HepG2 (cell line): Measurements from ENCODE around the gene EIF1AD. TPM values are rescaled to one million over a fixed set of nuclear protein-coding genes. Genes with fewer than 3 reads are reported as not detected.

Experiments
- ATAC-seq: fragments of 200-7000 bp; cut with Tn5 transposase; 3 replicates; pipeline ENCODE4 v1.9.1; 2020; ENCODE audit warnings: mild to moderate bottlenecking, moderate library complexity
- BruUV-seq: library from RNA; stranded (reverse); fragments of 400-500 nt; replicated peaks from 2 replicates; lab custom pipeline; 2021; lab: Mats Ljungman, UMichigan
- CTCF ChIA-PET: fragments of 300-600 bp; formaldehyde crosslinking; extraction: SDS; loops from one replicate; lab custom pipeline; 2021; ENCODE audit warnings: low total read pairs, inconsistent platforms, low intra/inter-chr PET ratio; lab: Yijun Ruan, JAX
- POLR2A ChIA-PET: fragments of 350-600 bp; sonication (Branson Sonifier 250); formaldehyde crosslinking; loops from one replicate; lab custom pipeline; 2020; ENCODE audit warnings: antibody characterized with exemption, inconsistent platforms; lab: Yijun Ruan, JAX
- DNase-seq: peaks from one replicate; pipeline ENCODE4 v3.0.0-alpha.2; 2015; ENCODE audit warnings: low spot score
- FAIRE-seq: peaks from 3 replicates; lab custom pipeline; 2011; peaks lifted over from hg19 to GRCh38; lab: Jason Lieb, UNC
- H2AFZ ChIP-seq: one replicate; pipeline ENCODE4 v1.6.1; 2011; ENCODE audit warnings: low read length, inconsistent platforms
- H3K27ac ChIP-seq: fragments of 300-600 bp; 3 replicates; pipeline ENCODE4 v1.8.0; 2011; ENCODE audit warnings: mixed run types, mild to moderate bottlenecking, mixed read lengths, low read length, inconsistent platforms; ENCODE audit not compliant: insufficient read depth; ENCODE audit errors: extremely low read length
- H3K27me3 ChIP-seq, 2 experiments: fragments of 200-600 bp in 1 of 2; 2 replicates in 1 of 2; 3 replicates in 1 of 2; pipeline versions ENCODE4 v1.6.0 to v1.8.0; 2011; ENCODE audit warnings: low read length in 2 of 2, mild to moderate bottlenecking in 2 of 2, moderate library complexity in 2 of 2, inconsistent platforms in 1 of 2; ENCODE audit not compliant: insufficient read depth in 2 of 2, control insufficient read depth in 1 of 2
- H3K36me3 ChIP-seq, 2 experiments: fragments of 200-600 bp in 1 of 2; replicated peaks in 1 of 2; 2 replicates in 1 of 2; 3 replicates in 1 of 2; pipeline versions ENCODE4 v1.5.1 to v1.8.0; 2011; ENCODE audit warnings: low read length in 2 of 2, inconsistent platforms in 1 of 2; ENCODE audit not compliant: insufficient read depth in 2 of 2, control insufficient read depth in 1 of 2
- H3K4me1 ChIP-seq: 2 replicates; pipeline ENCODE4 v1.5.1; 2012; ENCODE audit warnings: low read length, inconsistent platforms; ENCODE audit not compliant: insufficient read depth
- H3K4me2 ChIP-seq: 2 replicates; pipeline ENCODE4 v1.6.0; 2011; ENCODE audit warnings: low read depth, low read length, inconsistent platforms
- H3K4me3 ChIP-seq, 3 experiments: fragments of 200-600 bp in 1 of 3; sonication (generic), shearing (Covaris generic) in 1 of 3; replicated peaks in 1 of 3; 2 replicates each; pipeline ENCODE4 v1.5.1; 2011 to 2016; ENCODE audit warnings: low read length in 3 of 3, inconsistent platforms in 2 of 3, low read depth in 2 of 3, mild to moderate bottlenecking in 2 of 3, control low read depth in 1 of 3, mixed read lengths in 1 of 3; ENCODE audit not compliant: insufficient read depth in 1 of 3
- H3K79me2 ChIP-seq: one replicate; pipeline ENCODE4 v1.6.1; 2011; ENCODE audit warnings: low read length, inconsistent platforms; ENCODE audit not compliant: insufficient read depth
- H3K9ac ChIP-seq: 2 replicates; pipeline ENCODE4 v1.6.0; 2011; ENCODE audit warnings: mild to moderate bottlenecking, low read depth, low read length, inconsistent platforms; ENCODE audit not compliant: insufficient read depth
- H3K9me3 ChIP-seq: 2 replicates; pipeline ENCODE4 v1.5.1; 2012; ENCODE audit warnings: mild to moderate bottlenecking, low read length
- H4K20me1 ChIP-seq: 2 replicates; pipeline ENCODE4 v1.6.0; 2011; ENCODE audit warnings: inconsistent platforms, mild to moderate bottlenecking, low read length, moderate library complexity; ENCODE audit not compliant: insufficient read depth
- GZF1 ChIP-seq: sonication (generic); formaldehyde crosslinking; IDR thresholded peaks from 2 replicates; pipeline ENCODE4 v1.5.1; 2020; ENCODE audit warnings: mild to moderate bottlenecking, missing genetic modification reagents
- NCOA1 ChIP-seq: sonication (generic); formaldehyde crosslinking; IDR thresholded peaks from 2 replicates; pipeline ENCODE4 v1.9.0; 2021; ENCODE audit warnings: missing genetic modification reagents
- RFX3 ChIP-seq: IDR thresholded peaks from 2 replicates; pipeline ENCODE4 v1.6.1; 2016; ENCODE audit warnings: missing biosample characterization, missing genetic modification reagents
- ZNF124 ChIP-seq: sonication (generic); formaldehyde crosslinking; IDR thresholded peaks from 2 replicates; pipeline ENCODE4 v1.4.0; 2020; ENCODE audit warnings: missing genetic modification reagents
- ZNF264 ChIP-seq: sonication (generic); formaldehyde crosslinking; IDR thresholded peaks from 2 replicates; pipeline ENCODE4 v1.4.0; 2020; ENCODE audit warnings: missing genetic modification reagents
- ZUFSP ChIP-seq: sonication (generic); formaldehyde crosslinking; IDR thresholded peaks from 2 replicates; pipeline ENCODE4 v1.9.0; 2021; ENCODE audit warnings: missing genetic modification reagents, mild to moderate bottlenecking, borderline replicate concordance
- WGBS: methylation state at CpG from one replicate; pipeline ENCODE4 v1.1.6; 2017; ENCODE audit warnings: low lambda C conversion rate; 5-methylcytosine and 5-hydroxymethylcytosine counted together
- in situ Hi-C: cut with HindIII; loops from 2 replicates; pipeline ENCODE4 v1.10.0; 2017; ENCODE audit warnings: low pct_unique_long_range_greater_than_20kb; ENCODE audit not compliant: extremely low pct_ligation_motif_present
- intact Hi-C: fragments of 100-400 bp; cut with micrococcal nuclease; formaldehyde crosslinking; loops from one replicate; pipeline ENCODE4 v1.10.0; 2022; ENCODE audit not compliant: unreplicated experiment
- polyA plus RNA-seq, 8 experiments: library from polyadenylated mRNA; depleted of rRNA in 3 of 8; stranded (reverse) in 7 of 8; unstranded in 1 of 8; fragments of >200 nt; fragmentation: Illumina TruSeq in 4 of 8; extraction: Trizol in 4 of 8; gene quantifications; 2 replicates each; pipeline versions ENCODE4 v1.2.1 to v1.2.3, GENCODE V29; 2011 to 2016; ENCODE audit warnings: low read depth in 4 of 8, missing spikeins in 1 of 8, mixed read lengths in 1 of 8; ENCODE audit not compliant: insufficient read depth in 1 of 8
- total RNA-seq, 5 experiments: library from RNA; depleted of rRNA; stranded (reverse); fragments of >200 nt; fragmentation: Illumina TruSeq; extraction: Trizol; gene quantifications; 2 replicates each; pipeline ENCODE4 v1.2.3, GENCODE V29; 2016; ENCODE audit warnings: low read depth in 1 of 5

EIF1AD gene
- total and polyA plus RNA-seq, 2 of the 13 experiments (the other 11 are each of a cell fraction or from before 2014, with no cell fraction given), result 18.2 to 30.8 TPM

- no TSS peak for BruUV-seq
- in situ Hi-C loops, result no loop called here
- Histone ChIP-seq H4K20me1 (no peaks in the 10 kb centered on the region), H2AFZ (no peak within 1 kb of the TSS), H3K4me1 (peaks cover 39% of the 10 kb centered on the region), H3K27ac (no peak within 1 kb of the TSS), H3K4me3 (no peak within 1 kb of the TSS), H3K9me3 (no peaks in the 10 kb centered on the region), H3K79me2 (peaks cover 14% of the 10 kb centered on the region), H3K9ac (no peak within 1 kb of the TSS), H3K27me3 (peaks cover 0 to 41% of the 10 kb centered on the region in 2 experiments; a peak in 4 of 5 replicates), H3K36me3 (no peaks in the 10 kb centered on the region), H3K4me2 (no peak within 1 kb of the TSS)
- ChIA-PET CTCF (no interaction called here), POLR2A (no interaction called here)
- intact Hi-C loops, result no loop called here
- TF ChIP-seq GZF1 (CRISPR knock-in tag) (no peak), NCOA1 (CRISPR knock-in tag) (no peak), RFX3 (CRISPR knock-in tag) (no peak), ZNF264 (CRISPR knock-in tag) (no peak), ZUFSP (no peak), ZNF124 (CRISPR knock-in tag) (no peak)
- DNase-seq, result no peak
- 55% methylated on average over 31 of the region's 39 CpGs for WGBS
- no peak for FAIRE-seq
- ATAC-seq, result no peak
These were observed 46.8 kb upstream of the EIF1AD start, which contains the start of gene GAL3ST3 for GRCh38 chr11:66048547-66049323. Gene GAL3ST3 (minus strand): TSS chr11:66049161. CDS start chr11:66045415, 3,746 bp downstream.
